Measurements from ENCODE around the gene PUSL1.

PUSL1 gene

GRCh38 chr1:1295154-1295923, 13.1 kb upstream of the PUSL1 start:
- DNase-seq (ENCODE audit: low read depth) = no peak

GRCh38 chr1:1296070-1297061, 12.0 kb upstream of the PUSL1 start:
- no peak for DNase-seq (ENCODE audit: low read depth)

GRCh38 chr1:1297802-1298424, 10.5 kb upstream of the PUSL1 start:
- no peak for DNase-seq (ENCODE audit: low read depth)

- no peak for DNase-seq (ENCODE audit: low read depth)
Measured at GRCh38 chr1:1298861-1299685, 9.3 kb upstream of the PUSL1 start.

GRCh38 chr1:1299686-1300351, 8.6 kb upstream of the PUSL1 start:
- DNase-seq (ENCODE audit: low read depth) = no peak

- no peak for DNase-seq (ENCODE audit: low read depth)
Measured at GRCh38 chr1:1300352-1300739, 8.1 kb upstream of the PUSL1 start.

- no peak for DNase-seq (ENCODE audit: low read depth)
Measured at GRCh38 chr1:1302006-1302430, 6.4 kb upstream of the PUSL1 start.

GRCh38 chr1:1302951-1303509, 5.4 kb upstream of the PUSL1 start:
- no peak for DNase-seq (ENCODE audit: low read depth)

GRCh38 chr1:1303736-1304135, 4.7 kb upstream of the PUSL1 start:
- DNase-seq (ENCODE audit: low read depth) = no peak

- DNase-seq (ENCODE audit: low read depth) = no peak
Measured at GRCh38 chr1:1304331-1305299, 3.8 kb upstream of the PUSL1 start.

GRCh38 chr1:1305300-1306069, 2.9 kb upstream of the PUSL1 start:
- DNase-seq (ENCODE audit: low read depth) = peak; percentile 61

- no peak for DNase-seq (ENCODE audit: low read depth)
Measured at GRCh38 chr1:1306070-1306660, 2.2 kb upstream of the PUSL1 start.

GRCh38 chr1:1306661-1307260, 1.6 kb upstream of the PUSL1 start:
- DNase-seq (ENCODE audit: low read depth) = no peak

- no peak for DNase-seq (ENCODE audit: low read depth)
Measured at GRCh38 chr1:1307261-1307922, 1.0 kb upstream of the PUSL1 start.

- DNase-seq (ENCODE audit: low read depth) = no peak
Measured at GRCh38 chr1:1308756-1309250, 406 bp downstream of the PUSL1 start.

GRCh38 chr1:1309251-1310108, 1.1 kb downstream of the PUSL1 start:
- DNase-seq (ENCODE audit: low read depth) = no peak

GRCh38 chr1:1310109-1310385, 1.6 kb downstream of the PUSL1 start:
- no peak for DNase-seq (ENCODE audit: low read depth)
